Activated naive CD8-positive, alpha-beta T cell treated with anti-CD3 and anti-CD28 coated beads, Interleukin-2, amount 10 ng/mL, durations not matched to agents 7 days and 5 days (primary cell): Measurements from ENCODE around the gene ADAMTS7. TPM values are rescaled to one million over a fixed set of nuclear protein-coding genes. Genes with fewer than 3 reads are reported as not detected.
"Not testable (repeated sequence)": the region's sequence is repeated elsewhere in the genome, so short reads cannot be mapped to it uniquely, and the experiment has no call there.

Source experiments
- ATAC-seq: fragments of 150-1000 bp; cut with Tn5 transposase; one replicate; pipeline ENCODE4 v1.10.0; 2021; ENCODE audit warnings: low read depth, moderate library complexity
- POLR2A ChIA-PET: fragments of 350-600 bp; sonication (Branson Sonifier 250); formaldehyde crosslinking; loops from one replicate; lab custom pipeline; 2021; ENCODE audit warnings: antibody characterized with exemption; lab: Charles Lee
- DNase-seq: peaks from one replicate; pipeline ENCODE4 v3.0.0; 2021
- H3K27ac Mint-ChIP-seq: one replicate; pipeline ENCODE4 v1.8.0; 2022; ENCODE audit warnings: mild to moderate bottlenecking, mixed read lengths
- H3K27me3 Mint-ChIP-seq: one replicate; pipeline ENCODE4 v1.8.0; 2022; ENCODE audit warnings: mild to moderate bottlenecking, moderate library complexity, mixed read lengths
- H3K36me3 Mint-ChIP-seq: one replicate; pipeline ENCODE4 v1.8.0; 2021; ENCODE audit warnings: mild to moderate bottlenecking, mixed read lengths
- H3K4me1 Mint-ChIP-seq: one replicate; pipeline ENCODE4 v1.8.0; 2021; ENCODE audit warnings: mixed read lengths
- H3K4me3 Mint-ChIP-seq: one replicate; pipeline ENCODE4 v1.8.0; 2022; ENCODE audit warnings: mild to moderate bottlenecking, moderate library complexity, mixed read lengths
- H3K9me3 Mint-ChIP-seq: one replicate; pipeline ENCODE4 v1.8.0; 2021; ENCODE audit warnings: mixed read lengths
- total RNA-seq, 2 experiments: library from RNA; stranded (reverse); gene quantifications; one replicate each; pipeline ENCODE4 v1.2.3, GENCODE V29; 2021

The ADAMTS7 gene
- total RNA-seq, 2 experiments from 2014 or later = 0.14 TPM; not detected in 1

GRCh38 chr15:78841376-78841706 lies 30.1 kb upstream of the ADAMTS7 start:
- H3K27ac Mint-ChIP-seq = no peak overlapping the region
- H3K4me3 Mint-ChIP-seq = no peak overlapping the region
- POLR2A ChIA-PET = no interaction called here

GRCh38 chr15:78840661-78841375 lies 29.6 kb upstream of the ADAMTS7 start:
- no peak for DNase-seq
- Mint-ChIP-seq H3K4me1 (no peaks in the 10 kb centered on the region), H3K36me3 (no peaks in the 10 kb centered on the region), H3K27ac (no peak overlapping the region), H3K9me3 (no peaks in the 10 kb centered on the region), H3K4me3 (no peak overlapping the region), H3K27me3 (peaks cover under 1% of the 10 kb centered on the region)
- POLR2A ChIA-PET = no interaction called here
- no peak for ATAC-seq

More at GRCh38 chr15:78841376-78841706, 30.1 kb upstream of the ADAMTS7 start:
- ATAC-seq (no peak), DNase-seq (no peak)
- Mint-ChIP-seq H3K4me1 (no peaks in the 10 kb centered on the region), H3K36me3 (no peaks in the 10 kb centered on the region), H3K9me3 (no peaks in the 10 kb centered on the region), H3K27me3 (peaks cover 4% of the 10 kb centered on the region)

GRCh38 chr15:78839151-78839550 lies 27.9 kb upstream of the ADAMTS7 start:
- not testable (repeated sequence) for ATAC-seq

GRCh38 chr15:78838489-78838888 lies 27.2 kb upstream of the ADAMTS7 start:
- Mint-ChIP-seq H3K9me3 (no peaks in the 10 kb centered on the region), H3K27me3 (peaks cover under 1% of the 10 kb centered on the region), H3K36me3 (no peaks in the 10 kb centered on the region), H3K4me3 (no peak overlapping the region), H3K27ac (no peak overlapping the region), H3K4me1 (no peaks in the 10 kb centered on the region)
- no peak for ATAC-seq
- DNase-seq = no peak
- POLR2A ChIA-PET = no interaction called here

More at GRCh38 chr15:78839151-78839550, 27.9 kb upstream of the ADAMTS7 start:
- POLR2A ChIA-PET, H3K36me3 Mint-ChIP-seq, H3K4me3 Mint-ChIP-seq, H3K27me3 Mint-ChIP-seq, H3K27ac Mint-ChIP-seq, DNase-seq, H3K9me3 Mint-ChIP-seq, H3K4me1 Mint-ChIP-seq: not testable (repeated sequence)

GRCh38 chr15:78837543-78837942 lies 26.3 kb upstream of the ADAMTS7 start:
- no peaks in the 10 kb centered on the region for H3K36me3 Mint-ChIP-seq
- no peak overlapping the region for H3K4me3 Mint-ChIP-seq
- no peaks in the 10 kb centered on the region for H3K4me1 Mint-ChIP-seq
- H3K27ac Mint-ChIP-seq = no peak overlapping the region
- DNase-seq (no peak), ATAC-seq (no peak)
- peaks cover 8% of the 10 kb centered on the region for H3K27me3 Mint-ChIP-seq
- POLR2A ChIA-PET = no interaction called here
- no peaks in the 10 kb centered on the region for H3K9me3 Mint-ChIP-seq

- Mint-ChIP-seq H3K27me3 (peaks cover 12% of the 10 kb centered on the region), H3K4me1 (no peaks in the 10 kb centered on the region), H3K4me3 (no peak overlapping the region), H3K36me3 (no peaks in the 10 kb centered on the region), H3K27ac (no peak overlapping the region), H3K9me3 (no peaks in the 10 kb centered on the region)
- no peak for DNase-seq
- no peak for ATAC-seq
- POLR2A ChIA-PET = no interaction called here
Measured at GRCh38 chr15:78837131-78837530, 25.9 kb upstream of the ADAMTS7 start.

- Mint-ChIP-seq H3K27ac (no peak overlapping the region), H3K36me3 (no peaks in the 10 kb centered on the region), H3K27me3 (peaks cover 17% of the 10 kb centered on the region), H3K4me1 (no peaks in the 10 kb centered on the region), H3K4me3 (no peak overlapping the region), H3K9me3 (no peaks in the 10 kb centered on the region)
- POLR2A ChIA-PET = no interaction called here
- DNase-seq = no peak
- no peak for ATAC-seq
Measured at GRCh38 chr15:78836333-78836732, 25.1 kb upstream of the ADAMTS7 start.

GRCh38 chr15:78831229-78832207 lies 20.3 kb upstream of the ADAMTS7 start:
- Mint-ChIP-seq H3K36me3 (no peaks in the 10 kb centered on the region), H3K27me3 (peaks cover 17% of the 10 kb centered on the region), H3K4me1 (no peaks in the 10 kb centered on the region), H3K4me3 (peak overlapping the region; percentile 74), H3K9me3 (no peaks in the 10 kb centered on the region), H3K27ac (no peak overlapping the region)
- ATAC-seq (no peak), DNase-seq (no peak)
- POLR2A ChIA-PET = interaction anchor here (1.0 to 1.2 kb wide), 2 partner anchors 20 to 42 kb away, joined by 3 read pairs; partner anchors contain the start of gene ADAMTS7

GRCh38 chr15:78830514-78831228 lies 19.4 kb upstream of the ADAMTS7 start:
- no peaks in the 10 kb centered on the region for H3K9me3 Mint-ChIP-seq
- peaks cover 17% of the 10 kb centered on the region for H3K27me3 Mint-ChIP-seq
- DNase-seq = peak; percentile 45
- POLR2A ChIA-PET = interaction anchor here (1.0 to 1.2 kb wide), 2 partner anchors 19 to 43 kb away, joined by 3 read pairs; partner anchors contain the start of gene ADAMTS7
- no peak overlapping the region for H3K27ac Mint-ChIP-seq
- H3K36me3 Mint-ChIP-seq = no peaks in the 10 kb centered on the region
- H3K4me3 Mint-ChIP-seq = peak overlapping the region; percentile 74
- ATAC-seq = peak; percentile 72
- H3K4me1 Mint-ChIP-seq = no peaks in the 10 kb centered on the region

- no peaks in the 10 kb centered on the region for H3K9me3 Mint-ChIP-seq
- peaks cover 18% of the 10 kb centered on the region for H3K27me3 Mint-ChIP-seq
- ATAC-seq = no peak
- no peaks in the 10 kb centered on the region for H3K36me3 Mint-ChIP-seq
- H3K4me1 Mint-ChIP-seq = no peaks in the 10 kb centered on the region
- no peak overlapping the region for H3K27ac Mint-ChIP-seq
- no peak overlapping the region for H3K4me3 Mint-ChIP-seq
- DNase-seq = no peak
- POLR2A ChIA-PET = no interaction called here
Measured at GRCh38 chr15:78828920-78829319, 17.7 kb upstream of the ADAMTS7 start.

GRCh38 chr15:78822514-78822913 lies 11.2 kb upstream of the ADAMTS7 start:
- peaks cover 12% of the 10 kb centered on the region for H3K27me3 Mint-ChIP-seq
- ATAC-seq = no peak
- POLR2A ChIA-PET = no interaction called here
- H3K4me1 Mint-ChIP-seq = no peaks in the 10 kb centered on the region
- H3K36me3 Mint-ChIP-seq = no peaks in the 10 kb centered on the region
- no peaks in the 10 kb centered on the region for H3K9me3 Mint-ChIP-seq
- no peak for DNase-seq
- no peak overlapping the region for H3K27ac Mint-ChIP-seq
- H3K4me3 Mint-ChIP-seq = no peak overlapping the region

- H3K27ac Mint-ChIP-seq = no peak overlapping the region
- POLR2A ChIA-PET = interaction anchor here (0.7 to 1.2 kb wide), 2 partner anchors 19 to 50 kb away, joined by 3 read pairs; no protein-coding TSS in a partner anchor
Measured at GRCh38 chr15:78811825-78812183, 540 bp upstream of the ADAMTS7 start.

More at GRCh38 chr15:78811825-78812183, 540 bp upstream of the ADAMTS7 start:
- H3K4me1 Mint-ChIP-seq = peaks cover 7% of the 10 kb centered on the region
- ATAC-seq = peak; percentile 20
- DNase-seq = no peak
- H3K36me3 Mint-ChIP-seq = peaks cover 3% of the 10 kb centered on the region
- H3K4me3 Mint-ChIP-seq = peak overlapping the region; percentile 69
- H3K9me3 Mint-ChIP-seq = no peaks in the 10 kb centered on the region
- peaks cover 58% of the 10 kb centered on the region for H3K27me3 Mint-ChIP-seq
